Measurements from ENCODE around the gene LDLRAD4.

Gene LDLRAD4

GRCh38 chr18:13265911-13266217 lies 47.3 kb downstream of the LDLRAD4 start:
- DNase-seq (ENCODE audit: low spot score): no peak

- no peak for DNase-seq (ENCODE audit: low spot score)
Measured at GRCh38 chr18:13266218-13267100, 47.9 kb downstream of the LDLRAD4 start.

GRCh38 chr18:13267431-13267873 lies 48.9 kb downstream of the LDLRAD4 start:
- DNase-seq (ENCODE audit: low spot score): peak; percentile 3

- DNase-seq (ENCODE audit: low spot score): no peak
Measured at GRCh38 chr18:13268158-13269012, 49.8 kb downstream of the LDLRAD4 start.

GRCh38 chr18:13269013-13269280 lies 50.4 kb downstream of the LDLRAD4 start:
- DNase-seq (ENCODE audit: low spot score): no peak

GRCh38 chr18:13269521-13270011 lies 51.0 kb downstream of the LDLRAD4 start:
- no peak for DNase-seq (ENCODE audit: low spot score)

GRCh38 chr18:13270279-13270855 lies 51.8 kb downstream of the LDLRAD4 start:
- DNase-seq (ENCODE audit: low spot score): no peak

- DNase-seq (ENCODE audit: low spot score): no peak
Measured at GRCh38 chr18:13271302-13271911, 52.8 kb downstream of the LDLRAD4 start.

GRCh38 chr18:13272416-13272815 lies 53.9 kb downstream of the LDLRAD4 start:
- no peak for DNase-seq (ENCODE audit: low spot score)

GRCh38 chr18:13273800-13274199 lies 55.2 kb downstream of the LDLRAD4 start:
- no peak for DNase-seq (ENCODE audit: low spot score)

- no peak for DNase-seq (ENCODE audit: low spot score)
Measured at GRCh38 chr18:13275075-13275474, 56.5 kb downstream of the LDLRAD4 start.

- no peak for DNase-seq (ENCODE audit: low spot score)
Measured at GRCh38 chr18:13276530-13277520, 58.3 kb downstream of the LDLRAD4 start.

GRCh38 chr18:13278062-13278630 lies 59.6 kb downstream of the LDLRAD4 start:
- no peak for DNase-seq (ENCODE audit: low spot score)

- DNase-seq (ENCODE audit: low spot score): no peak
Measured at GRCh38 chr18:13279181-13280069, 60.9 kb downstream of the LDLRAD4 start.

- DNase-seq (ENCODE audit: low spot score): no peak
Measured at GRCh38 chr18:13280070-13280795, 61.7 kb downstream of the LDLRAD4 start.

GRCh38 chr18:13281406-13281805 lies 62.8 kb downstream of the LDLRAD4 start:
- no peak for DNase-seq (ENCODE audit: low spot score)

GRCh38 chr18:13283746-13284145 lies 65.2 kb downstream of the LDLRAD4 start:
- no peak for DNase-seq (ENCODE audit: low spot score)

- no peak for DNase-seq (ENCODE audit: low spot score)
Measured at GRCh38 chr18:13284330-13285027, 65.9 kb downstream of the LDLRAD4 start.

Measured in RKO (cell line).